Measurements from ENCODE around the gene TRABD2B. TPM values are rescaled to one million over a fixed set of nuclear protein-coding genes. Genes with fewer than 3 reads are reported as not detected.

The TRABD2B gene
- total and polyA plus RNA-seq, 2 donors (not counting 3 experiments of a cell fraction or from before 2014, with no cell fraction given), result not detected

GRCh38 chr1:47906009-47906432 is 91.2 kb downstream of the TRABD2B start:
- Histone ChIP-seq H3K36me3 (ENCODE audit: control insufficient read depth in 2 of 2, extremely low read depth in 1 of 2, insufficient read depth in 2 of 2, low read length in 2 of 2) (no peaks in the 10 kb centered on the region), H2AFZ (ENCODE audit: low read depth, low read length) (no peak overlapping the region), H3K4me1 (ENCODE audit: control insufficient read depth, extremely low read depth, insufficient read depth, low read length) (peaks cover 23% of the 10 kb centered on the region), H3K27me3 (ENCODE audit: control insufficient read depth in 2 of 2, insufficient read depth in 2 of 2, low read length in 2 of 2) (no peaks in the 10 kb centered on the region), H3K9me1 (replicated peaks; ENCODE audit: control insufficient read depth, extremely low read depth, insufficient read depth, low read length) (no peaks in the 10 kb centered on the region), H3K9ac (replicated peaks; ENCODE audit: extremely low read depth, insufficient read depth, low read length) (no peak overlapping the region), H3K79me2 (ENCODE audit: control insufficient read depth, insufficient read depth, low read length) (no peaks in the 10 kb centered on the region), H3K9me3 (replicated peaks; ENCODE audit: control insufficient read depth, insufficient read depth, low read length) (no peaks in the 10 kb centered on the region), H3K27ac (ENCODE audit: insufficient read depth, low read depth, low read length) (peak overlapping the region; percentile 35), H3K4me2 (ENCODE audit: insufficient read depth, low read length) (peak overlapping the region; percentile 12), H4K20me1 (replicated peaks; ENCODE audit: control insufficient read depth, extremely low read depth, insufficient read depth, low read length) (no peaks in the 10 kb centered on the region), H3K4me3 (replicated peaks in 1 of 3; ENCODE audit: insufficient read depth in 1 of 3, low read depth in 1 of 3, low read length in 3 of 3) (no peak overlapping the region)
- CTCF ChIA-PET, result interaction anchor here (0.6 to 1.8 kb wide), 7 partner anchors 13 to 156 kb away, joined by 3 to 8 read pairs (median 4); partner anchors contain the start of gene TRABD2B
- peak; percentile 93 for DNase-seq (ENCODE audit: low read depth, low spot score)
- POLR2A ChIA-PET, result no interaction called here
- TF ChIP-seq JUN (IDR thresholded peaks at IDR 0.05; ENCODE audit: borderline replicate concordance, insufficient read depth, insufficient read length, low read depth), result peak; percentile 72
- TF ChIP-seq FOS (IDR thresholded peaks at IDR 0.05; ENCODE audit: borderline replicate concordance, insufficient read depth, low read length), result peak; percentile 86
- peak; percentile 61 for TF ChIP-seq GATA2 (IDR thresholded peaks at IDR 0.05; ENCODE audit: insufficient read depth, insufficient read length, low read depth, low read length)
- TF ChIP-seq POLR2AphosphoS5 (IDR thresholded peaks at IDR 0.05; ENCODE audit: insufficient read depth, low read depth, low read length), result peak; percentile 60
- TF ChIP-seq MYC (IDR thresholded peaks at IDR 0.05; ENCODE audit: low read depth, low read length), result no peak
- TF ChIP-seq CTCF (IDR thresholded peaks at IDR 0.05; ENCODE audit: extremely low read depth in 1 of 2, insufficient read depth in 1 of 2, low read depth in 1 of 2, low read length in 2 of 2), result no peak
- intact Hi-C loops (cut with micrococcal nuclease), result loop anchor here (1.0 kb wide), 1 partner anchor 12 kb away; no protein-coding TSS in a partner anchor
- FAIRE-seq, result peak; percentile 95
- BruUV-seq (replicated peaks), result no TSS peak
- dilution Hi-C loops (cut with MboI; ENCODE audit: extremely low pct_ligation_motif_present, low sequenced_read_pairs), result no loop called here
